Endodermal cell (in vitro differentiated cells): ENCODE measurements around the gene RAB35. TPM values are rescaled to one million over a fixed set of nuclear protein-coding genes. Genes with fewer than 3 reads are reported as not detected.
"Not testable (repeated sequence)": the region's sequence is repeated elsewhere in the genome, so short reads cannot be mapped to it uniquely, and the experiment has no call there.

Experiments used
- DNase-seq: peaks from one replicate; pipeline ENCODE4 v3.0.0-alpha.2; 2017
- H3K27ac ChIP-seq: 2 replicates; pipeline ENCODE4 v1.5.1; 2013; ENCODE audit warnings: mild to moderate bottlenecking, low read depth, low read length, moderate library complexity
- H3K27me3 ChIP-seq: 2 replicates; pipeline ENCODE4 v1.6.1; 2013; ENCODE audit warnings: mild to moderate bottlenecking, low read length, moderate library complexity; ENCODE audit not compliant: insufficient read depth, control insufficient read depth, poor library complexity, severe bottlenecking
- H3K36me3 ChIP-seq: 2 replicates; pipeline ENCODE4 v1.7.0; 2013; ENCODE audit warnings: mild to moderate bottlenecking, low read length, moderate library complexity; ENCODE audit not compliant: control insufficient read depth, insufficient read depth
- H3K4me1 ChIP-seq: one replicate; pipeline ENCODE4 v1.7.0; 2013; ENCODE audit warnings: low read length; ENCODE audit not compliant: control insufficient read depth, insufficient read depth
- H3K4me3 ChIP-seq: 2 replicates; pipeline ENCODE4 v1.5.1; 2013; ENCODE audit warnings: mild to moderate bottlenecking, low read length, moderate library complexity
- H3K9ac ChIP-seq: 2 replicates; pipeline ENCODE4 v1.6.1; 2013; ENCODE audit warnings: mild to moderate bottlenecking, low read length, moderate library complexity; ENCODE audit not compliant: poor library complexity, severe bottlenecking; ENCODE audit errors: extremely low read depth
- H3K9me3 ChIP-seq: 2 replicates; pipeline ENCODE4 v1.6.1; 2013; ENCODE audit warnings: mild to moderate bottlenecking, low read length, moderate library complexity; ENCODE audit not compliant: control insufficient read depth
- H3K27ac Mint-ChIP-seq: 2 replicates; pipeline ENCODE4 v1.8.0; 2020; ENCODE audit warnings: mixed read lengths
- H3K27me3 Mint-ChIP-seq: 2 replicates; pipeline ENCODE4 v1.8.0; 2021; ENCODE audit warnings: mild to moderate bottlenecking, mixed read lengths; ENCODE audit not compliant: insufficient read depth
- H3K36me3 Mint-ChIP-seq: 2 replicates; pipeline ENCODE4 v1.8.0; 2020; ENCODE audit warnings: low read depth, mixed read lengths
- H3K4me1 Mint-ChIP-seq: 2 replicates; pipeline ENCODE4 v1.8.0; 2020; ENCODE audit warnings: mixed read lengths
- H3K4me3 Mint-ChIP-seq: 2 replicates; pipeline ENCODE4 v1.8.0; 2020; ENCODE audit warnings: mild to moderate bottlenecking, moderate library complexity, mixed read lengths
- H3K9me3 Mint-ChIP-seq: 2 replicates; pipeline ENCODE4 v1.8.0; 2020; ENCODE audit warnings: mild to moderate bottlenecking, mixed read lengths
- CTCF ChIP-seq: fragments of 200-600 bp; sonication (generic); conservative IDR thresholded peaks from 2 replicates; pipeline ENCODE4 v1.5.0; 2021; ENCODE audit warnings: antibody characterized with exemption, mild to moderate bottlenecking
- WGBS, 2 experiments: methylation state at CpG; one replicate each; pipeline versions ENCODE4 v1.1.5 to v1.1.7; 2013; ENCODE audit warnings: missing lambda C conversion rate in 2 of 2, mixed read lengths in 1 of 2; ENCODE audit not compliant: insufficient coverage in 1 of 2, insufficient read length in 1 of 2; 5-methylcytosine and 5-hydroxymethylcytosine counted together
- microRNA-seq: library from miRNA; unstranded; fragments of <30 nt; microRNA quantifications from one replicate; pipeline ENCODE4 v1.2.0, GENCODE V29; 2020; ENCODE audit warnings: borderline microRNAs expressed
- total RNA-seq, 2 donors: library from RNA; stranded (reverse); fragmentation: NEBNext Ultra II Directional in 1 of 2; extraction: Animal tissue kit (Norgen Biotek cat#: 25700) in 1 of 2; gene quantifications; 2 replicates in 1 of 2; 3 replicates in 1 of 2; pipeline ENCODE4 v1.2.1, GENCODE V29; 2021

Gene RAB35
- total RNA-seq, 2 donors from 2014 or later: 32.4 to 36.6 TPM

- peaks cover 15% of the 10 kb centered on the region for H3K9me3 Mint-ChIP-seq
- no peak overlapping the region for H3K4me3 Mint-ChIP-seq
Observed at GRCh38 chr12:120048263-120048662, 68.3 kb downstream of the RAB35 start.

GRCh38 chr12:120047072-120047471, 69.5 kb downstream of the RAB35 start:
- H3K9me3 Mint-ChIP-seq: peaks cover 13% of the 10 kb centered on the region
- Histone ChIP-seq H3K27ac (no peak overlapping the region), H3K27me3 (no peaks in the 10 kb centered on the region), H3K9ac (no peak overlapping the region), H3K36me3 (no peaks in the 10 kb centered on the region), H3K4me1 (no peaks in the 10 kb centered on the region), H3K9me3 (no peaks in the 10 kb centered on the region), H3K4me3 (no peak overlapping the region)
- peaks cover 3% of the 10 kb centered on the region for H3K36me3 Mint-ChIP-seq
- no peak for DNase-seq
- H3K4me1 Mint-ChIP-seq: peaks cover 8% of the 10 kb centered on the region
- H3K4me3 Mint-ChIP-seq: no peak overlapping the region
- no peaks in the 10 kb centered on the region for H3K27me3 Mint-ChIP-seq
- WGBS, 2 experiments: 93 to 100% methylated on average over 1 of the region's 1 CpG
- no peak for TF ChIP-seq CTCF
- no peak overlapping the region for H3K27ac Mint-ChIP-seq

More at GRCh38 chr12:120048263-120048662, 68.3 kb downstream of the RAB35 start:
- H3K9me3 ChIP-seq: no peaks in the 10 kb centered on the region
- H3K4me1 ChIP-seq: no peaks in the 10 kb centered on the region
- no peak overlapping the region for H3K27ac ChIP-seq
- H3K36me3 ChIP-seq: no peaks in the 10 kb centered on the region
- no peak overlapping the region for H3K27ac Mint-ChIP-seq
- H3K9ac ChIP-seq: no peak overlapping the region
- peaks cover 8% of the 10 kb centered on the region for H3K4me1 Mint-ChIP-seq
- H3K27me3 Mint-ChIP-seq: no peaks in the 10 kb centered on the region
- TF ChIP-seq CTCF: no peak
- H3K36me3 Mint-ChIP-seq: peaks cover 5% of the 10 kb centered on the region
- DNase-seq: no peak
- no peak overlapping the region for H3K4me3 ChIP-seq
- no peaks in the 10 kb centered on the region for H3K27me3 ChIP-seq

- not testable (repeated sequence) for DNase-seq, H3K27ac Mint-ChIP-seq, H3K4me3 Mint-ChIP-seq, H3K4me1 ChIP-seq, H3K27me3 Mint-ChIP-seq, H3K4me3 ChIP-seq, H3K27me3 ChIP-seq, H3K9ac ChIP-seq, H3K36me3 ChIP-seq, H3K9me3 ChIP-seq, H3K9me3 Mint-ChIP-seq, H3K27ac ChIP-seq, H3K36me3 Mint-ChIP-seq
- H3K4me1 Mint-ChIP-seq: peaks cover 15% of the 10 kb centered on the region
- WGBS, 2 experiments: 96% methylated on average over 2 of the region's 5 CpGs; no CpG with 5 or more reads in 1 of the 2 experiments
Observed at GRCh38 chr12:120045367-120045766, 71.2 kb downstream of the RAB35 start.

Small RNA genes lying within 50 kb of the gene (microRNA-seq; reads per million reads assigned to microRNA genes)
- not detected for gene MIR4498

Other genes starting within 250 kb of the RAB35 start
- 10 to 100 TPM; 57.3 to 79.1 TPM for gene CIT, start 239.4 kb downstream of the RAB35 start, total RNA-seq
- gene BICDL1, start 127.5 kb downstream of the RAB35 start, total RNA-seq: 10 to 100 TPM; 14.5 to 22.3 TPM
- gene GCN1, start 78.0 kb upstream of the RAB35 start, total RNA-seq: 100 to 1,000 TPM; 133 to 143 TPM
- 1,000 to 10,000 TPM; 2,153 to 2,485 TPM for gene RPLP0, start 84.4 kb upstream of the RAB35 start, total RNA-seq
- 10 to 100 TPM; 58.4 to 92.7 TPM for gene PXN, start 149.0 kb upstream of the RAB35 start, total RNA-seq
- gene RNU4-2, start 175.2 kb upstream of the RAB35 start, total RNA-seq: 1,000 to 10,000 TPM; 4,079 to 4,491 TPM
- 1,000 to 10,000 TPM; 4,032 to 4,837 TPM for gene RNU4-1, start 176.5 kb upstream of the RAB35 start, total RNA-seq
- 1 to 10 TPM; 2.3 to 2.7 TPM for gene SIRT4, start 185.6 kb upstream of the RAB35 start, total RNA-seq
- not detected for gene PLA2G1B, start 211.0 kb upstream of the RAB35 start, total RNA-seq